Measurements from ENCODE around the gene KLC4.

GRCh38 chr6:43040542-43041257, 18.7 kb upstream of the KLC4 start:
- TF ChIP-seq, protein P1, sequence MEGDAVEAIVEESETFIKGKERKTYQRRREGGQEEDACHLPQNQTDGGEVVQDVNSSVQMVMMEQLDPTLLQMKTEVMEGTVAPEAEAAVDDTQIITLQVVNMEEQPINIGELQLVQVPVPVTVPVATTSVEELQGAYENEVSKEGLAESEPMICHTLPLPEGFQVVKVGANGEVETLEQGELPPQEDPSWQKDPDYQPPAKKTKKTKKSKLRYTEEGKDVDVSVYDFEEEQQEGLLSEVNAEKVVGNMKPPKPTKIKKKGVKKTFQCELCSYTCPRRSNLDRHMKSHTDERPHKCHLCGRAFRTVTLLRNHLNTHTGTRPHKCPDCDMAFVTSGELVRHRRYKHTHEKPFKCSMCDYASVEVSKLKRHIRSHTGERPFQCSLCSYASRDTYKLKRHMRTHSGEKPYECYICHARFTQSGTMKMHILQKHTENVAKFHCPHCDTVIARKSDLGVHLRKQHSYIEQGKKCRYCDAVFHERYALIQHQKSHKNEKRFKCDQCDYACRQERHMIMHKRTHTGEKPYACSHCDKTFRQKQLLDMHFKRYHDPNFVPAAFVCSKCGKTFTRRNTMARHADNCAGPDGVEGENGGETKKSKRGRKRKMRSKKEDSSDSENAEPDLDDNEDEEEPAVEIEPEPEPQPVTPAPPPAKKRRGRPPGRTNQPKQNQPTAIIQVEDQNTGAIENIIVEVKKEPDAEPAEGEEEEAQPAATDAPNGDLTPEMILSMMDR (conservative IDR thresholded peaks at IDR 0.05; ENCODE audit: low read length) = no peak
- TF ChIP-seq EZH2phosphoT487 (IDR thresholded peaks at IDR 0.05; ENCODE audit: borderline replicate concordance, low read depth, low read length) = no peak

Data from OCI-LY7 (cell line).